Fibroblast of mammary gland (primary cell): ENCODE data around the gene SYT8.
A peak's percentile ranks its signal among the peaks of the same experiment; 100 is the strongest.

ENCODE experiments used
- DNase-seq: peaks from one replicate; pipeline ENCODE4 v3.0.0-alpha.2; 2010; ENCODE audit warnings: low read depth
- H3K4me3 ChIP-seq: 2 replicates; pipeline ENCODE4 v1.5.1; 2011; ENCODE audit warnings: low read depth, mild to moderate bottlenecking, low read length, moderate library complexity; ENCODE audit not compliant: control insufficient read depth
- CTCF ChIP-seq: conservative IDR thresholded peaks from 2 replicates; pipeline ENCODE4 v1.5.1; 2011; ENCODE audit warnings: low read depth, low read length, inconsistent platforms; ENCODE audit not compliant: control insufficient read depth, insufficient read depth

Gene SYT8

DNA sequence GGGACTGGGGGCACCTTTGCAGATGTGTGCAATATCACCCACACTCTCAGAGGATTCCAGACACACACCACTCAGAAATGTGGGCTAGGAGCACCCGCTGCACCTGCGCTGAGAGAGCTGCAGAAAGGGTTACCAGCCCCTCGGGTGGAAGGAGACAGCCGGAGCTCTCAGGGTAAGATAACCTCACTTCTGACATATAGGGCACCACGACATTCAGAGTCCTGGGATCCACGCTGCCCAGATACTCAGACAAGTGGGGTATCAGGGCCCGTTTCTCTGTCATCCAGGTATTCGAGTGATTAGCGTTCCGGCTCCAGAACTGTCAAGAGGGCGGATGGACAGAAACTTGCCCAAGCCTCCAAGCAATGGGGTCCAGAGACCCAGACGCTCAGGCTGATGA, 6.2 kb upstream of the SYT8 start:
- H3K4me3 ChIP-seq = no peak overlapping the region
- DNase-seq = no peak
- TF ChIP-seq CTCF = no peak

- no peak overlapping the region for H3K4me3 ChIP-seq
- no peak for DNase-seq
- no peak for TF ChIP-seq CTCF
Observed at GRCh38 chr11:1829039-1829820, 5.6 kb upstream of the SYT8 start.

- no peak for DNase-seq
- no peak for TF ChIP-seq CTCF
- H3K4me3 ChIP-seq = no peak overlapping the region
Observed at GRCh38 chr11:1830004-1830321, 4.8 kb upstream of the SYT8 start.

DNA sequence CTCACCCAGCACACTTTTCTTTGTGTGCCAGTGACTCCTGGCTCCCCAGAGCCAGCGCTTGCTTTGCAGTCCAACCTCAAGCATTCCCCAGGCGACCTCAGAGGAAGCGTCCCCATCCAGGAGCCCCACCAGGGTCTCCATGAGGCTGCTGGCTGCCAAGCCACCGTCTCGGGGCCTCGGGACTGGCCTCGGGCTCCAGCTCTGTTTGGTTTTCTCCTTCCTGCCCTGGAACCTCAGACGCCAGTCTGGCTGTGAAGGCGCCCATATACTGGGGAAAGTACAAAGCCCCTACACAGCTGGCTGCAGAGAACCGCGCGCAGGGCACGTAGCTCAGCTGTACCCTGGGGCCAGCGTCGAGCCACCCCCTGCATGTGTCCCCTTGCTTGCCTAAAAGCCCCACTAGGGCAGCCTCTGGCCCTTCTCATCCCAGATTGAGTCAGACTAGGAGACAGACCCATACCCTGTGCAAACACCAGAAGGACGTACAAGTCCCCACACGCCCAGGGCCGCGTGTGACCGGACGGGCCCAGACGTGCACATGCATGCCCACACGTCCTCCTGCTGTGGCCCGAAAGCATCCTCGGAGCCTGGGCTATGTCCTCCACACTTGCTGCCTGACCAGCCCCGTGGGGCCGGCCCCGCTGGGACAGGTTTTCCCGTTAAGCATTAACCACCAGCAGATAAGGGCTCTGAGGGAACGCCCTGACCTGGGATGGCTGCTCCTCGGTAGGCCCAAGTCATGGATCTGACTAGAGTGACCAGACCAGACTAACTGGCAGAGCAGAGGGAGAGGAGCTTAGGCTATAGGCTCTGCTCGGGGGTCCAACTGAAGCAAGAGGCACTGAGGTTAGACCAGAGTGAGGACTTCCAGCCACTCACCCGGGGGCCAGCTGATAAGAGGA, 4.2 kb upstream of the SYT8 start:
- no peak for DNase-seq
- no peak for TF ChIP-seq CTCF
- no peak overlapping the region for H3K4me3 ChIP-seq

DNA sequence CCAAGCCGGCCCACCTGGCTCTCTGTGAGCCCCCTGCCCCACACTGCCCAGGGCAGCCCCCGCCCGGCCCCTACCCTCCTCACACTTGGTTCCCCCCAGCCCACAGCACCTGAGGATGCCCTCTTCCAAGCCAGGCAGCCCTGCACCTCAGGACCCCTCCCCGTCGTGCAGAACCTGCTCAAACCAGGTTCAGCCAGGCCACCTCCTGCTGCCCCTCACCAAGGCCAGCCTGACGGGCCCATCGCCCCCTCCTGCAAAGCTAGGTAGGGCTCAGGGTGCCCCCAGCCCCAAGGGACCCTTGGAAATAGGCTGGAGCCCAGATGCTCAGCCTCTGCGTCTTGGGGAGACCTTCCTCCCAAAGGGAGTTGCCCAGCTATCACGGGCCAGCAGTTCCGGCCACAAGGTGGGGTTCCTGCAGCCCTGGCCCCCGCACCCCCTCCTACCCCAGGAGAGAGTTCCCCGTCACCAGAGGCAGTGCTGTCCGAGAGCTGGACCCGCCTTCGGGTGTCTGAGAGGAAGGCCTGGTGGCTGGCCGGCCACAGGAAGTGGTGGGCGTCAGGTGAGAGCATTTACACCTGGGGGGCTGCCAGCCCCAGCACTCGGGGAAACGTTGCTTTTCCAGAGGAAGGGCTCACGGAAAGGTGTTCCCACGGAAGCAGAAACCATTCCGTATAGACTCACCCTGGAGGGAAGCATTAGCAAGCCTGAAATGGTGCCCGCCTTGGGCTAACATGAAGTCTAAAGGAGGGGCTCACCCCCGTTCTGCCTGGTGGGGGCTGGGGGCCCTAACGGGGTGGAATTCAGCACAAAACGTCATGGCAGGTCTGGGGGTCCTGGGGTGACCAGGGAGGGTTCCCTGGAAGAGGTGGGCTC, 3.2 kb upstream of the SYT8 start:
- TF ChIP-seq CTCF = no peak
- DNase-seq = no peak
- H3K4me3 ChIP-seq = no peak overlapping the region

DNA sequence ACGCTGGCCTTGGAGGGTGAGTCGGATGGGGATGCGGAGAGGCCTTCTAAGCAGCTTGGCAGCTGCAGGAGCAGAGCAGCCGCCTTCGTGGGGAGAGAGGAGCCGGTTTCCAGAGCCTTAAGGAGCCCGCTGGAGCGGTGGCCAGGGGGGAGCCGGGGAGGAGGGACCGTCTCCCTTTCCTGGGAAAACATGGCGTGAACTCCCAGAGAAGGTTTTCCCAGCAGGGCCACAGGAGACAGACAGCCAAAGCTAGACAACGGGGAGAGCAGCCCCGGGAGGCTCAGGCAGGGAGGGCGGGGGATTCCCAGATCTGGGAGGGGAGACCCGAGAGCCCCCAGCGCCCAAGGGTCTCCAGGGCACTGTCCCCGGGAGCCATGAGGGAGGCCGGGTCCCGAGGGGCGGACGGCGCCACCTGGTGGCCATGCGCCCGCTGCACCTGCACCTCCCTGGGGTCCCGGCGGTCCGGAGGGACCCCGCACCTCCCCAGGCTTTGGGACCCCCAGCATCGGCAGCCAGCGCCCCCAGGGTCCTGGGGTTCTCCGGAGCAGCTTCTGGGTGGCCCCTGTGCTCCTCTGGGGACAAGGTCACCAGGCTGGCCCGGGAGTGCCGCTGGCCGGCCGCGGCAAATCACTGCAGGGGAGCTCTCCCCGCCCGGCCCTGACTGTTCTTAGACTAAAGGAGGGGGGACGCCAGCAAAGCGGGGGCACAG, 2.4 kb upstream of the SYT8 start:
- TF ChIP-seq CTCF = peak; percentile 65

More for the DNA sequence above, 2.4 kb upstream of the SYT8 start:
- DNase-seq = no peak
- H3K4me3 ChIP-seq = no peak overlapping the region
